GM15510 (cell line): Measurements from ENCODE around the gene ACSL3.
A peak's percentile ranks its signal among the peaks of the same experiment; 100 is the strongest.

ENCODE experiments used
- POLR2A ChIP-seq: IDR thresholded peaks from 3 replicates; pipeline ENCODE4 v1.6.1; 2011; ENCODE audit warnings: borderline replicate concordance; ENCODE audit not compliant: insufficient read length; ENCODE audit errors: extremely low read depth

Gene ACSL3

GRCh38 chr2:222860740-222861410 lies at the start of gene ACSL3:
ACSL3 (plus strand) TSS chr2:222861036; CDS start chr2:222908773, 47,737 bp downstream.
- TF ChIP-seq POLR2A = peak; percentile 99

- no peak for TF ChIP-seq POLR2A
Observed at GRCh38 chr2:222811828-222812227, 49.0 kb upstream of the ACSL3 start.

- TF ChIP-seq POLR2A = no peak
Observed at GRCh38 chr2:222813177-222813843, 47.5 kb upstream of the ACSL3 start.

- TF ChIP-seq POLR2A = no peak
Observed at GRCh38 chr2:222819722-222820333, 41.0 kb upstream of the ACSL3 start.

GRCh38 chr2:222823183-222823930 lies 37.5 kb upstream of the ACSL3 start:
- no peak for TF ChIP-seq POLR2A

GRCh38 chr2:222825031-222825430 lies 35.8 kb upstream of the ACSL3 start:
- no peak for TF ChIP-seq POLR2A

- TF ChIP-seq POLR2A = no peak
Observed at GRCh38 chr2:222827417-222827816, 33.4 kb upstream of the ACSL3 start.

- TF ChIP-seq POLR2A = no peak
Observed at GRCh38 chr2:222828572-222828971, 32.3 kb upstream of the ACSL3 start.

GRCh38 chr2:222830164-222830563 lies 30.7 kb upstream of the ACSL3 start:
- no peak for TF ChIP-seq POLR2A

GRCh38 chr2:222833410-222833809 lies 27.4 kb upstream of the ACSL3 start:
- no peak for TF ChIP-seq POLR2A

- TF ChIP-seq POLR2A = no peak
Observed at GRCh38 chr2:222835143-222835822, 25.6 kb upstream of the ACSL3 start.

GRCh38 chr2:222835823-222836151 lies 25.0 kb upstream of the ACSL3 start:
- TF ChIP-seq POLR2A = no peak

- no peak for TF ChIP-seq POLR2A
Observed at GRCh38 chr2:222837643-222838056, 23.2 kb upstream of the ACSL3 start.

- TF ChIP-seq POLR2A = no peak
Observed at GRCh38 chr2:222840060-222840802, 20.6 kb upstream of the ACSL3 start.
